B cell (primary cell): ENCODE measurements around the gene TRIM31.

Source experiments
- EZH2 ChIP-seq: IDR thresholded peaks from 2 replicates; pipeline ENCODE4 v1.6.1; 2012; ENCODE audit warnings: borderline replicate concordance, low read depth, mild to moderate bottlenecking, moderate library complexity, low read length; ENCODE audit not compliant: insufficient read depth, poor library complexity, severe bottlenecking
- TF ChIP-seq, protein P1 (sequence below): fragments of 200-600 bp; IDR thresholded peaks from one replicate; pipeline ENCODE4 v1.8.0; 2022; ENCODE audit warnings: antibody characterized with exemption, mild to moderate bottlenecking

DNA sequence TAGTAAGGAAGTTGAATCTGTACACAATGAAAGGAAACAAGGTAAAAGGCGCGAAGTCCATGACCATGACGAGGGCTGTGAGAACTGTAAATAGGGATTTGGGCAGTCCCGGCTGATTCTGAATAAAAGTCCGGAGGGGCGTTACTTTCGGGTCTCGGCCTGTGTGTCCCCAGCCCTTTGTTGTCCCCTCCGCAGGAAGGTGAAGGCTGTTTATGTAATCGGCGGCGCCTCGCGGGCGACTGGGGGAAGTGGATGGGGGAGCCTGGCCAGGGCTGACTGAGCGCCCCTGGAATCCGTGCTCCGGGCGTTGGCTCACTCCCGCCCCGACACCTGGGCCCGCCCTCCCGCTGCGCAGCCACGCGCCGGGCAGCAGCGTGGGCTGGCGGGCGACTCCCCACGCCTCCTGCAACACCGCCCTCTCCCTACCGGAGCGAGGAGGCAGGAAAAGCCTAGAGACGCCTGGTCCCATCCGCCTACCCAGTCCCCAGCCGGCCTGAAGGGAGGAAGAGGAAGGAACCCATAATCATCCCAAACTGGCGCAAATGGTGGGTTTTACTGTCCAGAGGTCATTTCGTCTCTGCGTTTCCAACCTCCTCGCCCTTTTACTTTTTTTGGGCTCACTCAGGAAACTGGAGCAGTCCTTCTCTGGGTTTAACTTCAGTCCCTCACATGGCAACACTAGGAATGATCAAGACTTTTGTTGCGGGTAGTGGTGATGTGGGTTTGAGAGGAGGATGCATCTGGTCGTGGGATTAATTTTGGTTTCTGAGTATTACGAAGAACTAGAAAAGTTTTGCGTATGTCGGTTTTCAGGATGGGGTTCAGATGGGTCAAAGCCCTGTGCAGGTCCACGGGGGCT lies 12.1 kb downstream of the TRIM31 start:
- TF ChIP-seq, protein P1, sequence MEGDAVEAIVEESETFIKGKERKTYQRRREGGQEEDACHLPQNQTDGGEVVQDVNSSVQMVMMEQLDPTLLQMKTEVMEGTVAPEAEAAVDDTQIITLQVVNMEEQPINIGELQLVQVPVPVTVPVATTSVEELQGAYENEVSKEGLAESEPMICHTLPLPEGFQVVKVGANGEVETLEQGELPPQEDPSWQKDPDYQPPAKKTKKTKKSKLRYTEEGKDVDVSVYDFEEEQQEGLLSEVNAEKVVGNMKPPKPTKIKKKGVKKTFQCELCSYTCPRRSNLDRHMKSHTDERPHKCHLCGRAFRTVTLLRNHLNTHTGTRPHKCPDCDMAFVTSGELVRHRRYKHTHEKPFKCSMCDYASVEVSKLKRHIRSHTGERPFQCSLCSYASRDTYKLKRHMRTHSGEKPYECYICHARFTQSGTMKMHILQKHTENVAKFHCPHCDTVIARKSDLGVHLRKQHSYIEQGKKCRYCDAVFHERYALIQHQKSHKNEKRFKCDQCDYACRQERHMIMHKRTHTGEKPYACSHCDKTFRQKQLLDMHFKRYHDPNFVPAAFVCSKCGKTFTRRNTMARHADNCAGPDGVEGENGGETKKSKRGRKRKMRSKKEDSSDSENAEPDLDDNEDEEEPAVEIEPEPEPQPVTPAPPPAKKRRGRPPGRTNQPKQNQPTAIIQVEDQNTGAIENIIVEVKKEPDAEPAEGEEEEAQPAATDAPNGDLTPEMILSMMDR: no peak
- TF ChIP-seq EZH2: peak; percentile 3
